Karpas-422 (cell line): Measurements from ENCODE around the gene UCKL1. TPM values are rescaled to one million over a fixed set of nuclear protein-coding genes. Genes with fewer than 3 reads are reported as not detected.
"Not testable (repeated sequence)": the region's sequence is repeated elsewhere in the genome, so short reads cannot be mapped to it uniquely, and the experiment has no call there.

Experiments
- DNase-seq: peaks from one replicate; pipeline ENCODE4 v3.0.0-alpha.2; 2015
- H2AFZ ChIP-seq: fragments of 200-600 bp; sonication (generic); 2 replicates; pipeline ENCODE4 v1.6.1; 2014; ENCODE audit warnings: antibody characterized with exemption, low read length, mixed read lengths
- H3K27ac ChIP-seq: fragments of 200-600 bp; sonication (generic); 2 replicates; pipeline ENCODE4 v1.5.1; 2014; ENCODE audit warnings: mild to moderate bottlenecking, low read length, moderate library complexity
- H3K27me3 ChIP-seq: fragments of 200-600 bp; sonication (generic); 2 replicates; pipeline ENCODE4 v1.6.1; 2014; ENCODE audit warnings: low read length, mixed read lengths
- H3K36me3 ChIP-seq: fragments of 200-600 bp; sonication (generic); 2 replicates; pipeline ENCODE4 v1.6.1; 2014; ENCODE audit warnings: low read length, mixed read lengths; ENCODE audit not compliant: insufficient read depth
- H3K4me1 ChIP-seq: fragments of 200-600 bp; sonication (generic); 2 replicates; pipeline ENCODE4 v1.6.1; 2014; ENCODE audit warnings: mild to moderate bottlenecking, low read length, mixed read lengths
- H3K4me2 ChIP-seq: fragments of 200-600 bp; sonication (generic); 2 replicates; pipeline ENCODE4 v1.6.1; 2014; ENCODE audit warnings: low read length, low read depth, mild to moderate bottlenecking; ENCODE audit not compliant: poor library complexity, severe bottlenecking
- H3K4me3 ChIP-seq: fragments of 200-600 bp; sonication (generic); 2 replicates; pipeline ENCODE4 v1.5.1; 2014; ENCODE audit warnings: mild to moderate bottlenecking, antibody characterized with exemption, low read length, mixed read lengths
- H3K79me2 ChIP-seq: fragments of 200-600 bp; sonication (generic); 2 replicates; pipeline ENCODE4 v1.6.1; 2014; ENCODE audit warnings: mild to moderate bottlenecking, low read length, mixed read lengths
- H3K9ac ChIP-seq: fragments of 200-600 bp; sonication (generic); 2 replicates; pipeline ENCODE4 v1.6.0; 2014; ENCODE audit warnings: low read length
- H3K9me2 ChIP-seq: fragments of 200-600 bp; sonication (generic), shearing (Covaris generic); replicated peaks from 2 replicates; pipeline ENCODE4 v1.6.0; 2014; ENCODE audit warnings: mild to moderate bottlenecking, low read length, moderate library complexity; ENCODE audit not compliant: insufficient read depth
- H3K9me3 ChIP-seq: fragments of 300-700, 200-600 bp; sonication (generic); 2 replicates; pipeline ENCODE4 v1.6.1; 2014; ENCODE audit warnings: low read length, mixed read lengths
- H4K20me1 ChIP-seq: fragments of 200-600 bp; sonication (generic); 2 replicates; pipeline ENCODE4 v1.6.1; 2014; ENCODE audit warnings: mild to moderate bottlenecking, antibody characterized with exemption, low read length, low read depth; ENCODE audit not compliant: insufficient read depth
- total RNA-seq: library from RNA; depleted of rRNA; stranded (reverse); fragments of >200 nt; shearing (Covaris generic); gene quantifications from 2 replicates; pipeline ENCODE4 v1.2.3, GENCODE V29; 2014; ENCODE audit warnings: low replicate concordance

Gene UCKL1
- total RNA-seq, 1 experiment from 2014 or later, result 32.3 TPM

- Histone ChIP-seq H3K27ac (peak overlapping the region; percentile 67), H4K20me1 (0 out of 2 replicates have a peak, but pooled peaks cover 3% of the 10 kb centered on the region), H3K9me3 (no peaks in the 10 kb centered on the region), H3K79me2 (peaks cover 36% of the 10 kb centered on the region), H3K9me2 (no peaks in the 10 kb centered on the region), H3K4me1 (peaks cover 35% of the 10 kb centered on the region), H3K36me3 (peaks cover 12% of the 10 kb centered on the region; the same call in 1 of the 2 replicates), H3K27me3 (no peaks in the 10 kb centered on the region), H3K4me2 (peak overlapping the region; percentile 66), H3K4me3 (peak overlapping the region; percentile 99), H2AFZ (peak overlapping the region; percentile 94; the same call in 1 of the 2 replicates), H3K9ac (peak overlapping the region; percentile 92)
- peak; percentile 75 for DNase-seq
Observed at GRCh38 chr20:63980317-63980805, 24.1 kb upstream of the UCKL1 start.

- H3K4me2 ChIP-seq, result peak within 1 kb of the TSS; percentile 66
Observed at GRCh38 chr20:63979557-63980316, 23.5 kb upstream of the UCKL1 start, which contains the start of gene SAMD10. Gene SAMD10 (minus strand): TSS chr20:63979642. CDS start chr20:63979467, 175 bp downstream.

GRCh38 chr20:63979229-63979556 is 23.0 kb upstream of the UCKL1 start:
- H3K9me3 ChIP-seq, result no peaks in the 10 kb centered on the region
- H3K4me2 ChIP-seq, result peak overlapping the region; percentile 66
- no peaks in the 10 kb centered on the region for H3K9me2 ChIP-seq
- H3K9ac ChIP-seq, result peak overlapping the region; percentile 92
- H2AFZ ChIP-seq, result peak overlapping the region; percentile 90
- H3K27ac ChIP-seq, result peak overlapping the region; percentile 74
- no peaks in the 10 kb centered on the region for H3K27me3 ChIP-seq
- H3K4me1 ChIP-seq, result peaks cover 35% of the 10 kb centered on the region
- H3K4me3 ChIP-seq, result peak overlapping the region; percentile 99
- peaks cover under 1% of the 10 kb centered on the region; the same call in 1 of the 2 replicates for H3K36me3 ChIP-seq
- DNase-seq, result no peak
- peaks cover 28% of the 10 kb centered on the region for H3K79me2 ChIP-seq
- no peaks in the 10 kb centered on the region for H4K20me1 ChIP-seq

More at GRCh38 chr20:63979557-63980316, 23.5 kb upstream of the UCKL1 start, which contains the start of gene SAMD10:
- Histone ChIP-seq H3K79me2 (peaks cover 30% of the 10 kb centered on the region), H3K4me1 (peaks cover 35% of the 10 kb centered on the region), H4K20me1 (0 out of 2 replicates have a peak, but pooled peaks cover 3% of the 10 kb centered on the region), H3K27ac (peak within 1 kb of the TSS; percentile 74), H2AFZ (peak within 1 kb of the TSS; percentile 94), H3K27me3 (no peaks in the 10 kb centered on the region), H3K4me3 (peak within 1 kb of the TSS; percentile 99), H3K9ac (peak within 1 kb of the TSS; percentile 92), H3K9me2 (no peaks in the 10 kb centered on the region), H3K9me3 (no peaks in the 10 kb centered on the region), H3K36me3 (peaks cover 5% of the 10 kb centered on the region; the same call in 1 of the 2 replicates)
- peak; percentile 90 for DNase-seq

- peaks cover 38% of the 10 kb centered on the region for H3K4me1 ChIP-seq
- H3K4me3 ChIP-seq, result peak overlapping the region; percentile 99
- H3K27ac ChIP-seq, result peak overlapping the region; percentile 74
- H2AFZ ChIP-seq, result peak overlapping the region; percentile 90
- no peaks in the 10 kb centered on the region for H4K20me1 ChIP-seq
- H3K27me3 ChIP-seq, result no peaks in the 10 kb centered on the region
- no peaks in the 10 kb centered on the region for H3K36me3 ChIP-seq
- H3K9ac ChIP-seq, result peak overlapping the region; percentile 92
- peak; percentile 82 for DNase-seq
- peaks cover 25% of the 10 kb centered on the region for H3K79me2 ChIP-seq
- H3K9me3 ChIP-seq, result no peaks in the 10 kb centered on the region
- H3K4me2 ChIP-seq, result peak overlapping the region; percentile 66
- no peaks in the 10 kb centered on the region for H3K9me2 ChIP-seq
Observed at GRCh38 chr20:63978319-63979228, 22.4 kb upstream of the UCKL1 start.

GRCh38 chr20:63977739-63978276 is 21.6 kb upstream of the UCKL1 start:
- peak overlapping the region; percentile 99; the same call in 1 of the 2 replicates for H3K4me3 ChIP-seq
- H3K4me2 ChIP-seq, result peak overlapping the region; percentile 66
- H3K36me3 ChIP-seq, result no peaks in the 10 kb centered on the region
- H3K27ac ChIP-seq, result peak overlapping the region; percentile 74; the same call in 1 of the 2 replicates
- H4K20me1 ChIP-seq, result no peaks in the 10 kb centered on the region
- peak overlapping the region; percentile 92 for H3K9ac ChIP-seq
- H2AFZ ChIP-seq, result no peak overlapping the region
- peaks cover 19% of the 10 kb centered on the region for H3K79me2 ChIP-seq
- no peak for DNase-seq
- H3K4me1 ChIP-seq, result peaks cover 39% of the 10 kb centered on the region
- no peaks in the 10 kb centered on the region for H3K9me2 ChIP-seq
- H3K9me3 ChIP-seq, result no peaks in the 10 kb centered on the region
- H3K27me3 ChIP-seq, result no peaks in the 10 kb centered on the region

GRCh38 chr20:63976980-63977738 is 20.9 kb upstream of the UCKL1 start:
- Histone ChIP-seq H3K36me3 (no peaks in the 10 kb centered on the region), H3K4me3 (no peak overlapping the region), H3K27ac (no peak overlapping the region), H4K20me1 (no peaks in the 10 kb centered on the region), H3K9ac (no peak overlapping the region), H3K4me2 (no peak overlapping the region), H3K9me3 (no peaks in the 10 kb centered on the region), H3K9me2 (no peaks in the 10 kb centered on the region), H2AFZ (no peak overlapping the region), H3K27me3 (no peaks in the 10 kb centered on the region), H3K79me2 (peaks cover 12% of the 10 kb centered on the region), H3K4me1 (peaks cover 35% of the 10 kb centered on the region)
- no peak for DNase-seq

GRCh38 chr20:63976511-63976910 is 20.3 kb upstream of the UCKL1 start:
- H3K79me2 ChIP-seq, H3K4me2 ChIP-seq, H3K9ac ChIP-seq, H3K27ac ChIP-seq, H3K36me3 ChIP-seq, H3K9me3 ChIP-seq, H3K27me3 ChIP-seq, DNase-seq, H3K4me3 ChIP-seq, H4K20me1 ChIP-seq, H3K9me2 ChIP-seq, H2AFZ ChIP-seq: not testable (repeated sequence)
- H3K4me1 ChIP-seq, result peaks cover 28% of the 10 kb centered on the region
